ENCODE measurements around the gene GPR160. TPM values are rescaled to one million over a fixed set of nuclear protein-coding genes. Genes with fewer than 3 reads are reported as not detected.

GPR160 gene
- total and polyA plus RNA-seq, 8 donors = 0.58 to 70.1 (median 48.1) TPM

DNA sequence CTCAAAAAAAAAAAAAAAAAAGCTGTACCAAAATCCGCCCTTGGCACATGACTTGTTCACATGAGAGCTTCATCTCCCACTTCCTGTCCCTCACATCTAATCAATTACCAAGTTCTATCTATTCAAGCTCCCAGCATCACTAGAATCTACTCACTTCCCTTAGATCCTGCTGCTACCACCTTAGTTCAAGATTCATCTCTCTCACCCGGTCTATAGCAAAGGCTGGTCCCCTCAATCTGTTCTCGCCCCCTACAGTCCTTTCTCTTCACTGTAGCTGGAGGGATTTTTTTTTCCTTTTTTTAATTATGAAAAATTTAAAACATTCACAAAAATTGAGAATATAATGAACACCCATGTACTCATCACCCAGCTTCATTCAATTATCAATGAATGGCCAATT is 16.7 kb upstream of the GPR160 start:
- H3K4me3 ChIP-seq = no peak overlapping the region
- WGBS, 5 donors = 74 to 93% (median 84%) methylated on average over 3 of the region's 3 CpGs
- intact Hi-C loops (cut with DNase I; ENCODE audit: low total_unique reads) = no loop called here
- H3K4me1 ChIP-seq = peaks cover 0 to 45% (median 10%) of the 10 kb centered on the region in 4 donors
- no peaks in the 10 kb centered on the region for H3K36me3 ChIP-seq
- TF ChIP-seq EP300 (IDR thresholded peaks at IDR 0.05) = no peak
- TF ChIP-seq POLR2A (IDR thresholded peaks at IDR 0.05) = no peak
- no peak for TF ChIP-seq POLR2AphosphoS5 (IDR thresholded peaks at IDR 0.05)
- H3K9me3 ChIP-seq = no peaks in the 10 kb centered on the region
- no peaks in the 10 kb centered on the region for H3K27me3 ChIP-seq
- H3K27ac ChIP-seq = peak overlapping the region in 1 of 5 donors; percentile 78
- no peak for DNase-seq

GRCh38 chr3:170022336-170022735 is 15.5 kb upstream of the GPR160 start:
- H3K36me3 ChIP-seq = no peaks in the 10 kb centered on the region
- no peaks in the 10 kb centered on the region for H3K9me3 ChIP-seq
- H3K4me1 ChIP-seq = peaks cover 0 to 45% (median 10%) of the 10 kb centered on the region in 4 donors
- H3K27ac ChIP-seq = peak overlapping the region in 4 of 5 donors; percentile 73 to 78 (median 74)
- TF ChIP-seq CTCF (IDR thresholded peaks at IDR 0.05) (no peak), POLR2A (IDR thresholded peaks at IDR 0.05) (no peak), POLR2AphosphoS5 (IDR thresholded peaks at IDR 0.05) (no peak), EP300 (IDR thresholded peaks at IDR 0.05) (no peak)
- DNase-seq = no peak
- H3K27me3 ChIP-seq = no peaks in the 10 kb centered on the region
- intact Hi-C loops (cut with DNase I; ENCODE audit: low total_unique reads) = no loop called here
- WGBS, 5 donors = 28 to 60% (median 50%) methylated on average over 4 of the region's 4 CpGs
- no peak overlapping the region for H3K4me3 ChIP-seq

DNA sequence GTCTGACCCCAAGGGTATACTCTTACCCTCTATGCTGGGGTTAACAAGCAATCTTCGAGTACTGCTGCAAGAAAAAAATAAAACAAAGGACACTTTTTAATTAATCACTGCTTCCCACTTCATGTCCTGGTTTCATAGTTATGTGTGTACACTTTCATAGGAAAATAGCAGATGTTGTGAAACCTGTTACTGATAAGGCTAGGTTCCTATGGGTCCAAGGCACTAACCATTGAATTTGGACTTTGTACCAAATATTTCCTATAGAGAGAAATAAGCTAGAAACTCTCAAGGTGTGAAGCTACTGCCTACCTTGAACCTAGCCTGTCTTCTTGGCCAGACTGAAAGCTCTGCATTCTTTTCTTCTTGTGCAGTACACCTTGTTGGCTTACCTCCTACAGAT is 14.6 kb upstream of the GPR160 start:
- H3K36me3 ChIP-seq = no peaks in the 10 kb centered on the region
- H3K27ac ChIP-seq = peak overlapping the region in 4 of 5 donors; percentile 73 to 78 (median 74)
- peak in 1 of 2 donors; percentile 79 for DNase-seq
- H3K9me3 ChIP-seq = no peaks in the 10 kb centered on the region
- intact Hi-C loops (cut with DNase I; ENCODE audit: low total_unique reads) = no loop called here
- WGBS, 5 donors = 20 to 55% (median 25%) methylated on average over 1 of the region's 1 CpG
- H3K4me1 ChIP-seq = peaks cover 0 to 45% (median 10%) of the 10 kb centered on the region in 4 donors
- H3K4me3 ChIP-seq = no peak overlapping the region
- peak in 1 of 3 donors; percentile 73 for TF ChIP-seq POLR2AphosphoS5 (IDR thresholded peaks at IDR 0.05)
- no peak for TF ChIP-seq EP300 (IDR thresholded peaks at IDR 0.05)
- no peak for TF ChIP-seq CTCF (IDR thresholded peaks at IDR 0.05)
- no peak for TF ChIP-seq POLR2A (IDR thresholded peaks at IDR 0.05)
- H3K27me3 ChIP-seq = no peaks in the 10 kb centered on the region

DNA sequence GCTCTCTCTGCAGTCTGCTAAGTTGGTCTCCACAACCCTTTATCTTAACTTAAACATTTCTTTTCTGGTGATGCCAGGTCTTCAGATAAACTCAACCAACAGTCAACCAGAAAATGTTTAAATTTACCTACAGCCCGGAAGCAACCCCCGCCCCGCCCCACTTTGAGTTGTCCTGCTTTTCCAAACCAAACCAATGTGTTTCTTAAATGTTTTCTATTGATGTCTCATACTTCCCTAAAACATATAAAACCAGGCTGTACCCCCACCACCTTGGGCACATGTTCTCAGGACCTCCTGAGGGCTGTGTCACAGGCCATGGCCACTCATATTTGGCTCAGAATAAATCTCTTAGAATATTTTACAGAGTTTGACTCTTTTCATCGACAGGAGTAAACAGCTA is 13.2 kb upstream of the GPR160 start:
- TF ChIP-seq EP300 (IDR thresholded peaks at IDR 0.05) = no peak
- 44 to 70% (median 58%) methylated on average over 4 of the region's 4 CpGs for WGBS, 5 donors
- Histone ChIP-seq H3K36me3 (no peaks in the 10 kb centered on the region), H3K9me3 (no peaks in the 10 kb centered on the region), H3K27me3 (no peaks in the 10 kb centered on the region), H3K4me3 (no peak overlapping the region), H3K27ac (peak overlapping the region; percentile 10 to 78 (median 74)), H3K4me1 (peaks cover 0 to 38% (median 8%) of the 10 kb centered on the region in 4 donors)
- intact Hi-C loops (cut with DNase I; ENCODE audit: low total_unique reads) = no loop called here
- DNase-seq = no peak

DNA sequence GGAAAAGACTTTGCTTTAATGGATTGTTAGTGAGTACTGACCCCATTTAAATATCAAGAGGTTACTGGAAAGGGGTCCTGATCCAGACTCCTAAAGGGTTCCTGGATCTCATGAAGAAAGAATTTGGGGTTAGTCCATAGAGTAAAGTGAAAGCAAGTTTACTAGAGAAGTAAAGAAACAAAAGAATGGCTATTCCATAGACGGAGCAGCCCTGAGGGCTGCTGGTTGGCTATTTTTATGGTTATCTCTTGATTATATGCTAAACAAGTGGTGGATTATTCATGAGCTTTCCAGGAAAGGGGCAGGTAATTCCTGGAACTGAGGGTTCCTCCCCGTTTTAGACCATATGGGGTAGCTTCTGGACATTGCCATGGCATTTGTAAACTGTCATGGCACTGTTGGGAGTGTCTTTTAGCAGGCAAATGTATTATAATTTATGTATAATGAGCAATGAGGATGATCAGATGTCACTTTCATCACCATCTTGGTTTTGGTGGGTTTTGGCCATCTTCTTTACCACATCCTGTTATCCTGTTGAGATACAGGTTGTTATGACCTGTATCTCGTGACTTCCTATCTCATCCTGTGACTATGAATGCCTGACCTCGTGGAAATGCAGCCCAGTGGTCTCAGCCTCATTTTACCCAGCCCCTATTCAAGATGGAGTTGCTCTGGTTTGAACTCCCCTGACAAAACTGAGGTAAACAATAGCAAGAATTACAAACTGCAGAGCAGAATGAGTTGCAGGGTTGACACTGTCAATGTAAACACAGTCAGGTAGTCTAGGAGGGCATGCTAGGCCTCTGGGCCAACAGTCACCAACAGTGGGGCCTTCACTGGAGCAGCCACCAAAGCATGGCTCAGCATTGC is 10.3 kb upstream of the GPR160 start:
- DNase-seq = no peak
- Histone ChIP-seq H3K27me3 (no peaks in the 10 kb centered on the region), H3K36me3 (no peaks in the 10 kb centered on the region), H3K9me3 (no peaks in the 10 kb centered on the region), H3K4me1 (peaks cover 0 to 19% (median 4%) of the 10 kb centered on the region in 4 donors), H3K4me3 (no peak overlapping the region), H3K27ac (no peak overlapping the region)
- WGBS, 5 donors = 73 to 82% (median 81%) methylated on average over 4 of the region's 4 CpGs
- TF ChIP-seq POLR2A (IDR thresholded peaks at IDR 0.05) (no peak), CTCF (IDR thresholded peaks at IDR 0.05) (no peak), EP300 (IDR thresholded peaks at IDR 0.05) (no peak), POLR2AphosphoS5 (IDR thresholded peaks at IDR 0.05) (no peak)
- intact Hi-C loops (cut with DNase I; ENCODE audit: low total_unique reads) = no loop called here

All from stomach (tissue), 9 donors.